BLaER1 (cell line): Measurements from ENCODE around the gene CLOCK.

Experiments used
- H3K27ac ChIP-seq: shearing (Covaris generic); formaldehyde crosslinking; 2 replicates; pipeline ENCODE4 v1.8.1; 2022
- H3K27me3 ChIP-seq: shearing (Covaris generic); formaldehyde crosslinking; 2 replicates; pipeline ENCODE4 v1.8.1; 2022
- H3K36me3 ChIP-seq: shearing (Covaris generic); formaldehyde crosslinking; 2 replicates; pipeline ENCODE4 v1.8.1; 2022
- H3K4me1 ChIP-seq: shearing (Covaris generic); formaldehyde crosslinking; 2 replicates; pipeline ENCODE4 v1.8.1; 2022
- H3K4me2 ChIP-seq: shearing (Covaris generic); formaldehyde crosslinking; 2 replicates; pipeline ENCODE4 v1.8.1; 2022
- H3K4me3 ChIP-seq: shearing (Covaris generic); formaldehyde crosslinking; 2 replicates; pipeline ENCODE4 v1.8.1; 2022
- H3K9ac ChIP-seq: shearing (Covaris generic); formaldehyde crosslinking; 2 replicates; pipeline ENCODE4 v1.8.1; 2022
- H3K9me3 ChIP-seq: shearing (Covaris generic); formaldehyde crosslinking; 2 replicates; pipeline ENCODE4 v1.8.1; 2022
- H4K20me1 ChIP-seq: shearing (Covaris generic); formaldehyde crosslinking; 2 replicates; pipeline ENCODE4 v1.8.1; 2022
- Cebpa-rat ChIP-seq: shearing (Covaris generic); IDR thresholded peaks from 2 replicates; pipeline ENCODE4 v1.8.1; 2022

Gene CLOCK

GRCh38 chr4:55450566-55450965 lies 96.1 kb downstream of the CLOCK start:
- TF ChIP-seq Cebpa-rat: no peak
- Histone ChIP-seq H3K9ac (no peak overlapping the region), H3K27me3 (no peaks in the 10 kb centered on the region), H4K20me1 (no peaks in the 10 kb centered on the region), H3K27ac (no peak overlapping the region), H3K4me1 (no peaks in the 10 kb centered on the region), H3K4me3 (no peak overlapping the region), H3K4me2 (no peak overlapping the region), H3K9me3 (no peaks in the 10 kb centered on the region), H3K36me3 (peaks cover 64% of the 10 kb centered on the region)

GRCh38 chr4:55447831-55448230 lies 98.9 kb downstream of the CLOCK start:
- Histone ChIP-seq H3K4me3 (no peak overlapping the region), H3K27me3 (no peaks in the 10 kb centered on the region), H3K36me3 (peaks cover 73% of the 10 kb centered on the region), H3K9me3 (no peaks in the 10 kb centered on the region), H3K4me2 (no peak overlapping the region), H3K4me1 (no peaks in the 10 kb centered on the region), H3K9ac (no peak overlapping the region), H3K27ac (no peak overlapping the region), H4K20me1 (no peaks in the 10 kb centered on the region)
- TF ChIP-seq Cebpa-rat: no peak

DNA sequence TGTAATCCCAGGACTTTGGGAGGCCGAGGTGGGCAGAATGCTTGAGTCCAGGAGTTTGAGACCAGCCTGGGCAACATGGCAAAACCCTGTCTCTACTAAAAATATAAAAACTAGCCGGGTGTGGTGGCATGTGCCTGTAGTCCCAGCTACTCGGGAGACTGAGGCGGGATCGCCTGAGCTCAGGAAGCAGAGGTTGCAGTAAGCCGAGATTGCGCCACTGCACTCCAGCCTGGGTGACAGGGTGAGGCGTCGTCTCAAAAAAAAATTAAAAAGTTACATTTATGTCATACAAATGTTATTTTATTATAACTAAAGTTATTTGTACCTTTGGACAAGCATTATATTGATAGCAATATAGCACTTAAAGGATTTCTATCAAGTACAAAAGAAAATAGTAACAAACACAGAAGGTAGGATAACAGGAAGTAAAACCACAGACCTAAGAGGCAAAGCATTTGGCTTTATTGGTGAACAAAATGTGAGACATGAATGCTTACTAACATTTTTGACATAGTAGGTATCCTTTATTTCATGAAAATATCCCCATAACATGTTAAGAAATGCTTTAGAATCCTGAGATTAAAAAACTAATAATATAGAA lies 99.5 kb downstream of the CLOCK start:
- no peak overlapping the region for H3K9ac ChIP-seq
- TF ChIP-seq Cebpa-rat: no peak
- no peaks in the 10 kb centered on the region for H4K20me1 ChIP-seq
- H3K27me3 ChIP-seq: no peaks in the 10 kb centered on the region
- peaks cover 76% of the 10 kb centered on the region for H3K36me3 ChIP-seq
- H3K4me2 ChIP-seq: no peak overlapping the region
- no peak overlapping the region for H3K27ac ChIP-seq
- H3K4me3 ChIP-seq: no peak overlapping the region
- no peaks in the 10 kb centered on the region for H3K4me1 ChIP-seq
- H3K9me3 ChIP-seq: no peaks in the 10 kb centered on the region

- no peak overlapping the region for H3K4me3 ChIP-seq
- H3K36me3 ChIP-seq: peaks cover 74% of the 10 kb centered on the region
- no peaks in the 10 kb centered on the region for H4K20me1 ChIP-seq
- no peaks in the 10 kb centered on the region for H3K9me3 ChIP-seq
- no peak overlapping the region for H3K27ac ChIP-seq
- H3K27me3 ChIP-seq: no peaks in the 10 kb centered on the region
- no peak overlapping the region for H3K9ac ChIP-seq
- TF ChIP-seq Cebpa-rat: no peak
- H3K4me1 ChIP-seq: no peaks in the 10 kb centered on the region
- H3K4me2 ChIP-seq: no peak overlapping the region
These were observed 100.2 kb downstream of the CLOCK start for GRCh38 chr4:55446578-55446922.

GRCh38 chr4:55445921-55446577 lies 100.7 kb downstream of the CLOCK start:
- H3K27ac ChIP-seq: no peak overlapping the region
- no peaks in the 10 kb centered on the region for H3K27me3 ChIP-seq
- no peaks in the 10 kb centered on the region for H4K20me1 ChIP-seq
- H3K9ac ChIP-seq: no peak overlapping the region
- H3K4me1 ChIP-seq: no peaks in the 10 kb centered on the region
- H3K9me3 ChIP-seq: no peaks in the 10 kb centered on the region
- no peak overlapping the region for H3K4me2 ChIP-seq
- TF ChIP-seq Cebpa-rat: no peak
- peaks cover 74% of the 10 kb centered on the region for H3K36me3 ChIP-seq
- no peak overlapping the region for H3K4me3 ChIP-seq

DNA sequence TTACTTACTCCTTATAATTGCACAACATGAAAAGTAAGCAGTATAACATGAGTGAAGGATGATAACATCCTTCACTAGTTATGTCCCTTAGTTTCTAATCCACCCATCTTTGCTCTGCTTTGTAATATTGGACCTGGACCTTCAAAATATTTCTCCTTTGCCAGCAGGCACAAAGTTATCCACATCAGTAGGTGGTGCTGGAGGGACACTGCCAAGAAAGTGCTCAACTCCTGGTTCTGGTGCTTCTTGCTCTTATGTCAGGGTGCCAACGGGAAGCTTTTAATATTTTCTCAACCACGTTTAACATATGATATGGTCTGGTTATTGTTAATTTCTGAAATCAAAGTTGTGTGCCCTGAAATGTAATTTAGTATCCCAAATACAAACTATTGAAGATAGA lies 101.9 kb downstream of the CLOCK start:
- Histone ChIP-seq H3K9ac (no peak overlapping the region), H3K9me3 (no peaks in the 10 kb centered on the region), H3K4me2 (no peak overlapping the region), H3K4me3 (no peak overlapping the region), H3K27me3 (no peaks in the 10 kb centered on the region), H3K27ac (no peak overlapping the region), H3K4me1 (no peaks in the 10 kb centered on the region), H4K20me1 (no peaks in the 10 kb centered on the region), H3K36me3 (peaks cover 68% of the 10 kb centered on the region)
- no peak for TF ChIP-seq Cebpa-rat

DNA sequence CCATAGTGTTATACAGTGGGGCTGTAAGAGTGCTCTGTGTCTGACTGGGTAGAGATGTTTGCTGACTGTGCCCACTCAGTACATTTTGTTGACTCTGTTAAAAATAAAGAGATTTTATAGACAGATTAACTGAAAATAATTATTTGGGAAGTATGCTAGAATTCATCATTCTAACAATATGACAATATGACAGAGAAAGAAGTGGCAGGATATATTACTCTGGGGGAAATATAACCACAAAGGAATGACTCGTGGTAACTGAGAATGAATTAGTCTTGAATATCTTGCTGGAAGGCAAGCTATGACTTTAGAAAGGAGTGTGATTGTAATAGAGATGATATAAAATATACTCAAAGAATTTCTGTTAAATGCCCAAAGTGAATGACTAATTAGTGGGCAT lies 104.2 kb downstream of the CLOCK start:
- H3K36me3 ChIP-seq: peaks cover 70% of the 10 kb centered on the region
- no peaks in the 10 kb centered on the region for H3K9me3 ChIP-seq
- H4K20me1 ChIP-seq: no peaks in the 10 kb centered on the region
- H3K4me1 ChIP-seq: no peaks in the 10 kb centered on the region
- H3K27ac ChIP-seq: no peak overlapping the region
- no peak overlapping the region for H3K4me2 ChIP-seq
- H3K9ac ChIP-seq: no peak overlapping the region
- H3K4me3 ChIP-seq: no peak overlapping the region
- TF ChIP-seq Cebpa-rat: no peak
- H3K27me3 ChIP-seq: no peaks in the 10 kb centered on the region

- Histone ChIP-seq H3K9ac (no peak overlapping the region), H3K27ac (no peak overlapping the region), H4K20me1 (peaks cover under 1% of the 10 kb centered on the region; the same call in 1 of the 2 replicates), H3K4me1 (no peaks in the 10 kb centered on the region), H3K9me3 (no peaks in the 10 kb centered on the region), H3K4me3 (no peak overlapping the region), H3K4me2 (no peak overlapping the region), H3K36me3 (peaks cover 80% of the 10 kb centered on the region), H3K27me3 (no peaks in the 10 kb centered on the region)
- no peak for TF ChIP-seq Cebpa-rat
These were observed 105.9 kb downstream of the CLOCK start for GRCh38 chr4:55440786-55441185.

GRCh38 chr4:55439023-55439422 lies 107.7 kb downstream of the CLOCK start:
- peaks cover 15% of the 10 kb centered on the region; the same call in 1 of the 2 replicates for H4K20me1 ChIP-seq
- no peak for TF ChIP-seq Cebpa-rat
- H3K4me1 ChIP-seq: peaks cover 10% of the 10 kb centered on the region; the same call in 1 of the 2 replicates
- H3K9ac ChIP-seq: no peak overlapping the region
- H3K36me3 ChIP-seq: peaks cover 85% of the 10 kb centered on the region
- H3K4me3 ChIP-seq: no peak overlapping the region
- H3K27me3 ChIP-seq: no peaks in the 10 kb centered on the region
- H3K27ac ChIP-seq: no peak overlapping the region
- no peaks in the 10 kb centered on the region for H3K9me3 ChIP-seq
- no peak overlapping the region for H3K4me2 ChIP-seq

- Histone ChIP-seq H3K4me2 (no peak overlapping the region), H3K27ac (no peak overlapping the region), H3K36me3 (peaks cover 88% of the 10 kb centered on the region), H3K27me3 (no peaks in the 10 kb centered on the region), H3K4me3 (no peak overlapping the region), H4K20me1 (peaks cover 15% of the 10 kb centered on the region; the same call in 1 of the 2 replicates), H3K9ac (no peak overlapping the region), H3K9me3 (no peaks in the 10 kb centered on the region), H3K4me1 (peaks cover 10% of the 10 kb centered on the region; the same call in 1 of the 2 replicates)
- no peak for TF ChIP-seq Cebpa-rat
These were observed 108.4 kb downstream of the CLOCK start for GRCh38 chr4:55438314-55438713.

DNA sequence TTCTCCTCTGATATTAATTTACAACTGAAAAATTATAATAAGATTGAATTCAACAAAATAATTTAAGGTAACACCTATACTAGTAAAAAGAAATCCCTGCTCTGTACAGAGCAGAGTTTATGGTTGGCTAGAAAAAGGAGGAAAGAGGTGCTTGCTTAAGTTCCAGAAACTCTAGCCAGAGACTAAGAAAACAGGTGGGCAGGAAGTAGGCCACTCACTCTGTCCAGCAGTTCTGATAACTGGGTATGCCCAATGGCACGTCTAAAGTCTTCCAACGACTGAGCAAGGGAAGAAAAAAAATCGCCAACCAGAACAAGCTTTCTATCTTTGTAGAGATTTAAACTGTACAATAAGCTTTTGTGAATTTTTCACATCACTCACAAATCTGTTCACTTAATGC lies 108.9 kb downstream of the CLOCK start:
- Histone ChIP-seq H3K4me2 (no peak overlapping the region), H3K27ac (no peak overlapping the region), H3K4me1 (peaks cover 10% of the 10 kb centered on the region; the same call in 1 of the 2 replicates), H3K9me3 (no peaks in the 10 kb centered on the region), H3K27me3 (no peaks in the 10 kb centered on the region), H3K9ac (no peak overlapping the region), H4K20me1 (peaks cover 20% of the 10 kb centered on the region; the same call in 1 of the 2 replicates), H3K36me3 (peaks cover 88% of the 10 kb centered on the region), H3K4me3 (no peak overlapping the region)
- no peak for TF ChIP-seq Cebpa-rat
